H1 (cell line): ENCODE results near the gene INPP5J. TPM values are rescaled to one million over a fixed set of nuclear protein-coding genes. Genes with fewer than 3 reads are reported as not detected.

Experiments
- CTCF ChIA-PET: fragments of 300-600 bp; sonication (Branson Sonifier 250); formaldehyde crosslinking; loops from one replicate; lab custom pipeline; 2021; ENCODE audit not compliant: partially characterized antibody; lab: Charles Lee
- POLR2A ChIA-PET: fragments of 300-600 bp; sonication (Branson Sonifier 250); formaldehyde crosslinking; loops from one replicate; lab custom pipeline; 2021; ENCODE audit warnings: inconsistent platforms; ENCODE audit not compliant: partially characterized antibody; lab: Charles Lee
- DNase-seq, 2 experiments: peaks; one replicate each; pipeline versions ENCODE4 v3.0.0 to v3.0.0-alpha.2; 2010 to 2022; ENCODE audit warnings: low spot score in 2 of 2, low read depth in 1 of 2, mixed read lengths in 1 of 2
- FAIRE-seq: peaks from 2 replicates; lab custom pipeline; 2011; peaks lifted over from hg19 to GRCh38; lab: Jason Lieb, UNC
- H2AFZ ChIP-seq: 2 replicates; pipeline ENCODE4 v1.8.1; 2012; ENCODE audit warnings: low read length, inconsistent platforms
- H2AK5ac ChIP-seq: 2 replicates; pipeline ENCODE4 v1.6.1; 2013; ENCODE audit warnings: low read depth, low read length
- H2BK120ac ChIP-seq: replicated peaks from 2 replicates; pipeline ENCODE3; 2013; ENCODE audit warnings: low read depth, low read length, inconsistent platforms
- H2BK12ac ChIP-seq: 2 replicates; pipeline ENCODE4 v1.6.1; 2013; ENCODE audit warnings: low read depth, low read length
- H2BK15ac ChIP-seq: 2 replicates; pipeline ENCODE4 v1.6.1; 2013; ENCODE audit warnings: low read length
- H2BK20ac ChIP-seq: 2 replicates; pipeline ENCODE4 v1.6.1; 2013; ENCODE audit warnings: low read length
- H2BK5ac ChIP-seq: 2 replicates; pipeline ENCODE4 v1.6.1; 2013; ENCODE audit warnings: low read depth, low read length
- H3K14ac ChIP-seq: 2 replicates; pipeline ENCODE4 v1.6.1; 2013; ENCODE audit warnings: inconsistent platforms; ENCODE audit not compliant: insufficient read length
- H3K18ac ChIP-seq: 2 replicates; pipeline ENCODE4 v1.6.1; 2013; ENCODE audit warnings: low read length; ENCODE audit errors: extremely low read depth
- H3K23ac ChIP-seq: 2 replicates; pipeline ENCODE4 v1.6.1; 2013; ENCODE audit warnings: inconsistent platforms; ENCODE audit not compliant: insufficient read length
- H3K23me2 ChIP-seq: 2 replicates; pipeline ENCODE4 v1.6.1; 2013; ENCODE audit warnings: low read depth, low read length
- H3K27ac ChIP-seq: 2 replicates; pipeline ENCODE4 v1.6.1; 2011; ENCODE audit warnings: low read depth, low read length, inconsistent platforms
- H3K27me3 ChIP-seq, 4 experiments: replicated peaks in 1 of 4; 1 replicate in 1 of 4; 2 replicates in 3 of 4; pipeline versions ENCODE4 v1.6.1 to v1.8.1; 2011 to 2013; ENCODE audit warnings: low read length in 3 of 4, mild to moderate bottlenecking in 3 of 4, inconsistent platforms in 2 of 4, mixed read lengths in 2 of 4, moderate library complexity in 1 of 4; ENCODE audit not compliant: control insufficient read depth in 3 of 4, insufficient read depth in 3 of 4; ENCODE audit errors: extremely low read depth in 1 of 4
- H3K36me3 ChIP-seq, 4 experiments: 2 replicates each; pipeline versions ENCODE4 v1.6.1 to v1.8.1; 2011 to 2013; ENCODE audit warnings: mild to moderate bottlenecking in 4 of 4, low read length in 3 of 4, moderate library complexity in 2 of 4, control low read depth in 1 of 4, inconsistent platforms in 1 of 4; ENCODE audit not compliant: insufficient read depth in 4 of 4, control insufficient read depth in 2 of 4
- H3K4ac ChIP-seq: replicated peaks from 2 replicates; pipeline ENCODE3; 2013; ENCODE audit warnings: low read length, low read depth, mixed read lengths, inconsistent platforms; ENCODE audit not compliant: insufficient read length
- H3K4me1 ChIP-seq, 4 experiments: replicated peaks in 1 of 4; 1 replicate in 1 of 4; 2 replicates in 3 of 4; pipeline versions ENCODE4 v1.6.1 to v1.8.1; 2011 to 2013; ENCODE audit warnings: low read length in 3 of 4, inconsistent platforms in 2 of 4, mixed read lengths in 1 of 4; ENCODE audit not compliant: insufficient read depth in 4 of 4, control insufficient read depth in 3 of 4
- H3K4me2 ChIP-seq, 2 experiments: 2 replicates each; pipeline versions ENCODE4 v1.6.1 to v1.8.1; 2011 to 2013; ENCODE audit warnings: low read depth in 2 of 2, low read length in 2 of 2, control low read depth in 1 of 2, inconsistent platforms in 1 of 2, mild to moderate bottlenecking in 1 of 2; ENCODE audit not compliant: insufficient read depth in 1 of 2
- H3K4me3 ChIP-seq, 4 experiments: fragments of 200-600, 300-600 bp in 1 of 4; sonication (generic), shearing (Covaris generic), sonication (Bioruptor Twin) in 1 of 4; 2 replicates each; pipeline versions ENCODE4 v1.5.1 to v1.8.1; 2011 to 2016; ENCODE audit warnings: low read length in 4 of 4, low read depth in 3 of 4, control low read depth in 2 of 4, inconsistent platforms in 2 of 4, mild to moderate bottlenecking in 2 of 4, mixed read lengths in 1 of 4, moderate library complexity in 1 of 4; ENCODE audit not compliant: insufficient read depth in 2 of 4; ENCODE audit errors: extremely low read depth in 1 of 4
- H3K56ac ChIP-seq: replicated peaks from 2 replicates; pipeline ENCODE3; 2013; ENCODE audit warnings: low read depth, mild to moderate bottlenecking, mixed read lengths, low read length, inconsistent platforms; ENCODE audit not compliant: insufficient read length
- H3K79me1 ChIP-seq: 2 replicates; pipeline ENCODE4 v1.6.1; 2013; ENCODE audit warnings: low read depth, low read length, control low read depth
- H3K79me2 ChIP-seq, 2 experiments: 2 replicates each; pipeline versions ENCODE4 v1.6.1 to v1.8.1; 2012 to 2013; ENCODE audit warnings: low read length in 2 of 2, mild to moderate bottlenecking in 2 of 2, inconsistent platforms in 1 of 2; ENCODE audit not compliant: insufficient read depth in 2 of 2, control insufficient read depth in 1 of 2
- H3K9ac ChIP-seq, 4 experiments: replicated peaks in 1 of 4; 1 replicate in 1 of 4; 2 replicates in 3 of 4; pipeline versions ENCODE4 v1.6.1 to v1.8.1; 2011 to 2013; ENCODE audit warnings: low read depth in 3 of 4, low read length in 3 of 4, control low read depth in 2 of 4, mild to moderate bottlenecking in 2 of 4, moderate library complexity in 2 of 4, inconsistent platforms in 1 of 4; ENCODE audit errors: extremely low read depth in 1 of 4
- H3K9me3 ChIP-seq, 2 experiments: 2 replicates each; pipeline versions ENCODE4 v1.6.1 to v1.8.1; 2012 to 2013; ENCODE audit warnings: mild to moderate bottlenecking in 2 of 2, moderate library complexity in 2 of 2, control low read depth in 1 of 2, inconsistent platforms in 1 of 2, low read depth in 1 of 2, low read length in 1 of 2, mixed read lengths in 1 of 2; ENCODE audit not compliant: insufficient read depth in 2 of 2
- H4K20me1 ChIP-seq, 2 experiments: replicated peaks in 1 of 2; 2 replicates each; pipeline versions ENCODE3 to v1.8.1; 2011 to 2013; ENCODE audit warnings: inconsistent platforms in 2 of 2, low read length in 2 of 2, mild to moderate bottlenecking in 1 of 2; ENCODE audit not compliant: insufficient read depth in 2 of 2, control insufficient read depth in 1 of 2
- H4K5ac ChIP-seq: 2 replicates; pipeline ENCODE4 v1.6.1; 2013; ENCODE audit warnings: low read length, low read depth, mixed read lengths, inconsistent platforms; ENCODE audit not compliant: insufficient read length
- H4K8ac ChIP-seq: 2 replicates; pipeline ENCODE4 v1.8.0; 2013; ENCODE audit warnings: mild to moderate bottlenecking, moderate library complexity, low read length, inconsistent platforms; ENCODE audit not compliant: insufficient read depth; ENCODE audit errors: extremely low read depth
- H4K91ac ChIP-seq: replicated peaks from 2 replicates; pipeline ENCODE3; 2013; ENCODE audit warnings: low read length, mixed read lengths, inconsistent platforms; ENCODE audit not compliant: insufficient read length
- ATF2 ChIP-seq: IDR thresholded peaks from 2 replicates; pipeline ENCODE4 v1.6.1; 2012; ENCODE audit warnings: low read length, inconsistent platforms
- WGBS, 2 experiments: shearing (Covaris generic) in 1 of 2; methylation state at CpG; one replicate each; pipeline versions ENCODE4 v1.1.6 to v1.1.7; 2013 to 2015; ENCODE audit warnings: low lambda C conversion rate in 2 of 2, mixed read lengths in 2 of 2, inconsistent platforms in 1 of 2, low coverage in 1 of 2, missing lambda C conversion rate in 1 of 2; ENCODE audit not compliant: insufficient replicate concordance in 2 of 2, insufficient coverage in 1 of 2, insufficient read length in 1 of 2; ENCODE audit errors: extremely low coverage in 1 of 2, missing lambda C conversion rate in 1 of 2; 5-methylcytosine and 5-hydroxymethylcytosine counted together
- polyA plus RNA-seq, 7 experiments: library from polyadenylated mRNA; depleted of rRNA in 3 of 7; stranded (reverse) in 5 of 7; unstranded in 2 of 7; fragments of >200 nt in 5 of 7; fragments of 200-250 nt in 2 of 7; gene quantifications; 1 replicate in 5 of 7; 2 replicates in 1 of 7; 4 replicates in 1 of 7; pipeline versions ENCODE4 v1.2.1 to v1.2.3, GENCODE V29; 2011 to 2013; ENCODE audit warnings: missing spikeins in 2 of 7, mixed read lengths in 2 of 7
- total RNA-seq: library from RNA; stranded (reverse); fragmentation: NEBNext Ultra II Directional; extraction: Animal tissue kit (Norgen Biotek cat#: 25700); gene quantifications from 2 replicates; pipeline ENCODE4 v1.2.1, GENCODE V29; 2021

The INPP5J gene
- total and polyA plus RNA-seq, 2 of the 8 experiments (the other 6 are each of a cell fraction or from before 2014, with no cell fraction given): 5.4 to 6.0 TPM

- Histone ChIP-seq H3K23me2 (peaks cover 8% of the 10 kb centered on the region; the same call in 1 of the 2 replicates), H2AFZ (no peak overlapping the region), H3K79me1 (no peaks in the 10 kb centered on the region; the same call in 1 of the 2 replicates), H3K4me3 (0 out of 8 replicates have a peak overlapping the region, but pooled peaks of 1 of the 4 experiments have one; percentile 18), H3K4me2 (peak overlapping the region in 1 of 2 experiments; percentile 61; a peak in 1 of 4 replicates), H2BK12ac (no peak overlapping the region), H3K79me2 (no peaks in the 10 kb centered on the region), H3K27me3 (peaks cover 10 to 23% (median 22%) of the 10 kb centered on the region in 4 experiments), H2AK5ac (no peak overlapping the region), H2BK20ac (no peak overlapping the region), H2BK120ac (no peak overlapping the region), H4K8ac (peak overlapping the region; percentile 59), H4K20me1 (peaks cover 0 to 8% of the 10 kb centered on the region in 2 experiments), H3K4me1 (peaks cover 0 to 18% (median 12%) of the 10 kb centered on the region in 4 experiments; a peak in 6 of 7 replicates), H3K23ac (no peak overlapping the region), H4K91ac (no peak overlapping the region), H3K18ac (no peak overlapping the region), H3K14ac (no peak overlapping the region), H2BK15ac (no peak overlapping the region), H3K9me3 (no peaks in the 10 kb centered on the region), H3K4ac (no peak overlapping the region), H3K9ac (no peak overlapping the region), H3K56ac (no peak overlapping the region), H3K27ac (no peak overlapping the region), H4K5ac (no peak overlapping the region), H3K36me3 (no peaks in the 10 kb centered on the region), H2BK5ac (no peak overlapping the region)
- WGBS, 2 experiments: 88% methylated on average over 28 of the region's 33 CpGs; no CpG with 5 or more reads in 1 of the 2 experiments
- DNase-seq: peak in 1 of 2 experiments; percentile 49
- FAIRE-seq: no peak
- ChIA-PET POLR2A (interaction anchor here (0.6 to 2.3 kb wide), 10 partner anchors 8 to 173 kb away, joined by 3 to 25 read pairs (median 4); partner anchors contain the start of genes MORC2, PLA2G3 and TUG1), CTCF (interaction anchor here (1.0 to 16.8 kb wide), 23 partner anchors 10 to 158 kb away, joined by 3 to 207 read pairs (median 6); partner anchors contain the start of genes INPP5J, PLA2G3, RNF185 and SMTN)
- TF ChIP-seq ATF2: no peak
Observed at GRCh38 chr22:31103899-31104694, 18.7 kb upstream of the INPP5J start.
